Measurements from ENCODE around the gene CASKIN2. TPM values are rescaled to one million over a fixed set of nuclear protein-coding genes. Genes with fewer than 3 reads are reported as not detected.

CASKIN2 gene
- polyA plus RNA-seq, 3 donors = 0.33 TPM; not detected in 2

GRCh38 chr17:75504347-75505151 is 10.8 kb downstream of the CASKIN2 start:
- Mint-ChIP-seq H3K36me3 (peaks cover 9% of the 10 kb centered on the region in 2 donors), H3K4me3 (no peak overlapping the region), H3K27ac (no peak overlapping the region), H3K4me1 (peaks cover 6% of the 10 kb centered on the region), H3K27me3 (ENCODE audit: low read depth in 3 of 3) (peaks cover 0 to 2% (median 0%) of the 10 kb centered on the region in 3 donors), H3K9me3 (peaks cover 0 to 2% (median 0%) of the 10 kb centered on the region in 7 donors)
- Histone ChIP-seq H3K4me1 (ENCODE audit: control insufficient read depth in 1 of 2, insufficient read depth in 2 of 2, low read length in 2 of 2) (no peaks in the 10 kb centered on the region), H3K9ac (ENCODE audit: insufficient read depth, low read length, poor library complexity, severe bottlenecking) (no peak overlapping the region), H4K20me1 (ENCODE audit: insufficient read depth, low read length) (no peaks in the 10 kb centered on the region), H3K27me3 (ENCODE audit: control insufficient read depth in 2 of 2, insufficient read depth in 2 of 2, low read length in 2 of 2) (no peaks in the 10 kb centered on the region), H3K9me3 (replicated peaks in 1 of 2; ENCODE audit: control insufficient read depth in 1 of 2, insufficient read depth in 1 of 2, low read length in 2 of 2) (no peaks in the 10 kb centered on the region), H3K27ac (ENCODE audit: low read depth in 1 of 2, low read length in 2 of 2) (no peak overlapping the region), H2AFZ (ENCODE audit: insufficient read depth, low read depth, low read length, poor library complexity, severe bottlenecking) (no peak overlapping the region), H3K36me3 (replicated peaks in 1 of 2; ENCODE audit: control insufficient read depth in 1 of 2, insufficient read depth in 2 of 2, low read length in 2 of 2) (peaks cover 7 to 11% of the 10 kb centered on the region in 2 donors), H3K4me2 (replicated peaks; ENCODE audit: extremely low read depth, low read length, poor library complexity, severe bottlenecking) (no peak overlapping the region), H3K79me2 (ENCODE audit: insufficient read depth, low read length) (no peaks in the 10 kb centered on the region), H3K4me3 (replicated peaks in 1 of 3; ENCODE audit: low read depth in 2 of 3, low read length in 3 of 3) (no peak overlapping the region)
- DNase-seq = peak; percentile 36 to 54 (median 47)
- WGBS (ENCODE audit: insufficient coverage) = 85% methylated on average over 29 of the region's 32 CpGs
- intact Hi-C loops (cut with micrococcal nuclease) = loop anchor here in 1 of 2 donors (10.0 kb wide), 1 partner anchor 80 kb away; no protein-coding TSS in a partner anchor
- TF ChIP-seq CTCF (IDR thresholded peaks at IDR 0.05) = peak; percentile 81

- Mint-ChIP-seq H3K4me1 (peaks cover 8% of the 10 kb centered on the region), H3K27ac (no peak overlapping the region), H3K4me3 (no peak overlapping the region), H3K9me3 (peaks cover 0 to 2% (median 0%) of the 10 kb centered on the region in 7 donors), H3K27me3 (ENCODE audit: low read depth in 3 of 3) (peaks cover 0 to 2% (median 1%) of the 10 kb centered on the region in 3 donors), H3K36me3 (peaks cover 14 to 15% of the 10 kb centered on the region in 2 donors)
- no peaks in the 10 kb centered on the region for H3K4me1 ChIP-seq (ENCODE audit: control insufficient read depth in 1 of 2, insufficient read depth in 2 of 2, low read length in 2 of 2)
- TF ChIP-seq CTCF (IDR thresholded peaks at IDR 0.05) = no peak
- no peak for DNase-seq
- H3K4me2 ChIP-seq (replicated peaks; ENCODE audit: extremely low read depth, low read length, poor library complexity, severe bottlenecking) = no peak overlapping the region
- 90% methylated on average over 2 of the region's 13 CpGs for WGBS (ENCODE audit: insufficient coverage)
- no peak overlapping the region for H3K9ac ChIP-seq (ENCODE audit: insufficient read depth, low read length, poor library complexity, severe bottlenecking)
- H3K36me3 ChIP-seq (replicated peaks in 1 of 2; ENCODE audit: control insufficient read depth in 1 of 2, insufficient read depth in 2 of 2, low read length in 2 of 2) = peaks cover 12 to 17% of the 10 kb centered on the region in 2 donors
- no peaks in the 10 kb centered on the region for H3K27me3 ChIP-seq (ENCODE audit: control insufficient read depth in 2 of 2, insufficient read depth in 2 of 2, low read length in 2 of 2)
- no peak overlapping the region for H3K27ac ChIP-seq (ENCODE audit: low read depth in 1 of 2, low read length in 2 of 2)
- H2AFZ ChIP-seq (ENCODE audit: insufficient read depth, low read depth, low read length, poor library complexity, severe bottlenecking) = no peak overlapping the region
- H3K9me3 ChIP-seq (replicated peaks in 1 of 2; ENCODE audit: control insufficient read depth in 1 of 2, insufficient read depth in 1 of 2, low read length in 2 of 2) = no peaks in the 10 kb centered on the region
- no peaks in the 10 kb centered on the region for H3K79me2 ChIP-seq (ENCODE audit: insufficient read depth, low read length)
- H4K20me1 ChIP-seq (ENCODE audit: insufficient read depth, low read length) = no peaks in the 10 kb centered on the region
- no peak overlapping the region for H3K4me3 ChIP-seq (replicated peaks in 1 of 3; ENCODE audit: low read depth in 2 of 3, low read length in 3 of 3)
- intact Hi-C loops (cut with micrococcal nuclease) = loop anchor here in 1 of 2 donors (10.0 kb wide), 1 partner anchor 79 kb away; no protein-coding TSS in a partner anchor
These were observed 11.4 kb downstream of the CASKIN2 start for GRCh38 chr17:75503976-75504346.

Measured in CD14-positive monocyte (primary cell).